Suprapubic skin (tissue), 4 donors: ENCODE data around the gene BPHL. TPM values are rescaled to one million over a fixed set of nuclear protein-coding genes. Genes with fewer than 3 reads are reported as not detected.
A peak's percentile ranks its signal among the peaks of the same experiment; 100 is the strongest.

Experiments
- DNase-seq, 2 donors: peaks; one replicate each; pipeline ENCODE4 v3.0.0-alpha.2; 2019; ENCODE audit warnings: low spot score in 2 of 2
- H3K27ac ChIP-seq: fragments of 200-600 bp; sonication (generic); one replicate; pipeline ENCODE4 v1.5.1; 2019
- H3K27me3 ChIP-seq: fragments of 200-600 bp; sonication (generic); one replicate; pipeline ENCODE4 v1.5.1; 2019
- H3K36me3 ChIP-seq: fragments of 200-600 bp; sonication (generic); one replicate; pipeline ENCODE4 v1.5.1; 2019
- H3K4me1 ChIP-seq: fragments of 200-600 bp; sonication (generic); one replicate; pipeline ENCODE4 v1.5.1; 2019
- H3K4me3 ChIP-seq: fragments of 200-600 bp; sonication (generic); one replicate; pipeline ENCODE4 v1.5.1; 2019; ENCODE audit warnings: mild to moderate bottlenecking
- H3K9me3 ChIP-seq: fragments of 200-600 bp; sonication (generic); one replicate; pipeline ENCODE4 v1.5.1; 2019
- EP300 ChIP-seq: sonication (generic); formaldehyde crosslinking; IDR thresholded peaks from one replicate; pipeline ENCODE4 v1.6.1; 2017; ENCODE audit warnings: antibody characterized with exemption
- POLR2A ChIP-seq, 2 donors: fragments of 450-650 bp; IDR thresholded peaks; one replicate each; pipeline ENCODE4 v1.6.1; 2017; ENCODE audit warnings: antibody characterized with exemption in 2 of 2, mild to moderate bottlenecking in 2 of 2, moderate library complexity in 2 of 2
- POLR2AphosphoS5 ChIP-seq, 3 donors: sonication (generic); formaldehyde crosslinking; IDR thresholded peaks; one replicate each; pipeline ENCODE4 v1.6.1; 2017; ENCODE audit warnings: antibody characterized with exemption in 3 of 3
- WGBS: methylation state at CpG from one replicate; pipeline ENCODE4 v1.1.5; 2018; 5-methylcytosine and 5-hydroxymethylcytosine counted together
- total RNA-seq, 4 donors: library from RNA; depleted of rRNA; stranded (reverse); fragments of >200 nt; gene quantifications; one replicate each; pipeline ENCODE4 v1.1.0, GENCODE V29; 2016
- TF ChIP-seq, protein P1 (sequence below), 2 donors: fragments of 200-600 bp in 1 of 2; fragments of 450-650 bp in 1 of 2; sonication (generic) in 1 of 2; IDR thresholded peaks; one replicate each; pipeline ENCODE4 v1.5.1; 2016 to 2019; ENCODE audit warnings: antibody characterized with exemption in 2 of 2, mild to moderate bottlenecking in 1 of 2, moderate library complexity in 1 of 2

BPHL gene
- 10 to 100 TPM; 16.1 to 24.5 (median 20.3) TPM for total RNA-seq

DNA sequence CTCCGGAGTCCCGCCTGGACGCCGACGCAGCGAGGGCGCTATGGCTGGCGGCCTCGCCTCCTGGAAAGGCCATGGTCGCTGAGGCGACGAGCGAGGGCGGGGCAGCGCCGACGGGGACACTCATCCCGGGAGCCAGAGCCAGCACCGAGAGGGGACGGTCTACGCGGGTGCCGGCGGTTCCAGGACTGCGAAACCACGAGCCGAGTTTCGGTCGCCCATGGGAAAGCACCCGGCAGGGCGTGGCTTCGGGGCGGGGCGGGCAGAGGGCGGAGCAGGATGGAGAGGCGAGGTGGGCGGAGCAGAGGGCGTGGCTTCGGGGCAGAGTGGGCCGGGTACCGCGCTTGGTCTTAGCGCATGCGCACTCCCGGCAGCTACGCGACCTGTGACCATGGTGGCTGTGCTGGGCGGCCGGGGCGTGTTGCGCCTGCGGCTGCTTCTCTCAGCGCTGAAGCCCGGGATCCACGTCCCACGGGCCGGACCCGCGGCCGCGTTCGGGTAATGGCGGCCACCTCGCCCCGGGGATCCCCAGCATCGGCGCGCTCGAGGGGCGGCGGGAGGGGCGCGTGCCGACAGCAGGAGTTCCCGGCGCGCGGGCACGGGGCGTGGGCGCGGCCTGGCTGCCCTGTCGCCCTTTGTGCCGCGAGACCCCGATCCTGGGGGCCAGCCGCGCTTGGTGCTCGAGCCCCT is at the start of gene BPHL:
BPHL (plus strand) TSS at position 359 of the 687 bp plus-strand sequence; CDS start at position 389, 30 bp downstream.
- peak in 1 of 2 donors; percentile 47 for TF ChIP-seq POLR2A (IDR thresholded peaks at IDR 0.05)
- peak in 2 of 3 donors; percentile 59 to 62 for TF ChIP-seq POLR2AphosphoS5 (IDR thresholded peaks at IDR 0.05)
- no peak for TF ChIP-seq EP300
- TF ChIP-seq, protein P1, sequence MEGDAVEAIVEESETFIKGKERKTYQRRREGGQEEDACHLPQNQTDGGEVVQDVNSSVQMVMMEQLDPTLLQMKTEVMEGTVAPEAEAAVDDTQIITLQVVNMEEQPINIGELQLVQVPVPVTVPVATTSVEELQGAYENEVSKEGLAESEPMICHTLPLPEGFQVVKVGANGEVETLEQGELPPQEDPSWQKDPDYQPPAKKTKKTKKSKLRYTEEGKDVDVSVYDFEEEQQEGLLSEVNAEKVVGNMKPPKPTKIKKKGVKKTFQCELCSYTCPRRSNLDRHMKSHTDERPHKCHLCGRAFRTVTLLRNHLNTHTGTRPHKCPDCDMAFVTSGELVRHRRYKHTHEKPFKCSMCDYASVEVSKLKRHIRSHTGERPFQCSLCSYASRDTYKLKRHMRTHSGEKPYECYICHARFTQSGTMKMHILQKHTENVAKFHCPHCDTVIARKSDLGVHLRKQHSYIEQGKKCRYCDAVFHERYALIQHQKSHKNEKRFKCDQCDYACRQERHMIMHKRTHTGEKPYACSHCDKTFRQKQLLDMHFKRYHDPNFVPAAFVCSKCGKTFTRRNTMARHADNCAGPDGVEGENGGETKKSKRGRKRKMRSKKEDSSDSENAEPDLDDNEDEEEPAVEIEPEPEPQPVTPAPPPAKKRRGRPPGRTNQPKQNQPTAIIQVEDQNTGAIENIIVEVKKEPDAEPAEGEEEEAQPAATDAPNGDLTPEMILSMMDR (IDR thresholded peaks at IDR 0.05): no peak
- Histone ChIP-seq H3K36me3 (peaks cover 12% of the 10 kb centered on the region), H3K27me3 (no peaks in the 10 kb centered on the region), H3K9me3 (no peaks in the 10 kb centered on the region), H3K4me1 (peaks cover 21% of the 10 kb centered on the region), H3K27ac (peak within 1 kb of the TSS; percentile 95), H3K4me3 (peak within 1 kb of the TSS; percentile 89)
- 0% methylated on average over 18 of the region's 89 CpGs for WGBS
- peak; percentile 99 for DNase-seq

DNA sequence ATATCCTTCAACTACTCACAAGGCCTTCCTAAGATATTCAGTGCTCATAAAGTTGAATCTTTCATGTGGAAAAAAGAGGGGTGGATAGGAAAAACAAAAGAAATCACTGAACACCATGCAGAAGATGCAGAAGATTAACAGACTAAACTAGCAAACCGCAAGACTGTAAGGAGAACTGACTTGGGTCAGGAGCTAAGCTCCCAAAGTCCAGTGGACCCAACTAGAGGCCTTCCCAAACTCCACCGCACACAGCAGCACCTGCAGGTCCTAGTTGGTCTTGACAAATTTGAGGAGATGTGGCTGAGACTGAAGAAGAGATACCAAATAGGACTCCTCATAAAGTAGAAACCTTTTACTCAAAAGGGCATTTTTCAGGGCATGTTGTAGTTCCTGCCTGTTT is 46.9 kb upstream of the BPHL start:
- Histone ChIP-seq H3K27me3 (no peaks in the 10 kb centered on the region), H3K36me3 (no peaks in the 10 kb centered on the region), H3K27ac (no peak overlapping the region), H3K9me3 (no peaks in the 10 kb centered on the region), H3K4me1 (peaks cover 41% of the 10 kb centered on the region), H3K4me3 (no peak overlapping the region)
- WGBS: 84% methylated on average over 2 of the region's 2 CpGs
- no peak for DNase-seq
- TF ChIP-seq EP300: no peak
- no peak for TF ChIP-seq POLR2A (IDR thresholded peaks at IDR 0.05)
- TF ChIP-seq, protein P1 (IDR thresholded peaks at IDR 0.05): no peak
- TF ChIP-seq POLR2AphosphoS5 (IDR thresholded peaks at IDR 0.05): no peak

DNA sequence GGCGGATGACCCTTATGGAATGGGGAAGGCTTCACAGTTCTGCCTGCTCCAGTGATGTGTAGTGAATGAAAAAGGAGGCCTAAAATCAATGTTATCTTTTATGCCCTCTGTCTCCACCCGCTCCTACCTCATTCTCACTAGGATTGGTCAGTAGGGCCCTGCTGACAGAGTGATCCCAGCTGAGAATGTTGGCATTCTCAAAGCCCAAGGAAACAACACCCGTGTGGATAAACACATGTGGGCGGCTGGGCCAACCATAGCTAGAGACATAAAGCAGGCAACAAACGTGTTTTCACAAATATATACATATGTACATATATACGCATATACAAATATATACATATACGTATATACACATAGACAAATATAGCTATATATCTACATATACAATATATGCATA is 45.7 kb upstream of the BPHL start:
- Histone ChIP-seq H3K27ac (no peak overlapping the region), H3K4me3 (no peak overlapping the region), H3K27me3 (no peaks in the 10 kb centered on the region), H3K36me3 (peaks cover 12% of the 10 kb centered on the region), H3K9me3 (no peaks in the 10 kb centered on the region), H3K4me1 (peaks cover 34% of the 10 kb centered on the region)
- 83% methylated on average over 7 of the region's 7 CpGs for whole genome bisulfite sequencing
- TF ChIP-seq, protein P1 (IDR thresholded peaks at IDR 0.05): no peak
- TF ChIP-seq POLR2A (IDR thresholded peaks at IDR 0.05) (no peak), POLR2AphosphoS5 (IDR thresholded peaks at IDR 0.05) (no peak), EP300 (no peak)
- no peak for DNase-seq

DNA sequence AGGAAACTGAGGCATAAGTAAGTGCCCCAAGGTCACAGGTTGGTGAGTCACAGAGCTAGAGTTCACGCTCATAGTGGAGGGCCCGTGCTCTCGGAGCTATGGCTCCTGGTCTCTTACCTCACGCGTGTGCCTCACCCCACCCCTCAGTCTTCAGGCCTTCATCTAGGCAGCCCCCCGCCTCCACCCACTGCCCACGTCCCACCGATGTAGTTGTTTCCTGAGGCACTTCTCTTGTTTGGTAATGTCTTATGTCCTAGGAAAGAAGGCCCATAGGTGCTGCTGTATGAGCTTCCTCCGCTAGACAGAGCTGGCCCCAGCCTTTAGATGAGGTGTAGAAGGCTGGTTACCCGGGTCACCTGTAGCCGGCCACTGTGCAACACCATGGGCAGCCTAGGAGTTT is 45.1 kb upstream of the BPHL start:
- 79% methylated on average over 11 of the region's 11 CpGs for WGBS
- no peak for TF ChIP-seq POLR2A (IDR thresholded peaks at IDR 0.05)
- TF ChIP-seq, protein P1 (IDR thresholded peaks at IDR 0.05): no peak
- TF ChIP-seq POLR2AphosphoS5 (IDR thresholded peaks at IDR 0.05): no peak
- TF ChIP-seq EP300: no peak
- Histone ChIP-seq H3K4me3 (no peak overlapping the region), H3K27me3 (no peaks in the 10 kb centered on the region), H3K4me1 (peaks cover 32% of the 10 kb centered on the region), H3K36me3 (peaks cover 18% of the 10 kb centered on the region), H3K9me3 (no peaks in the 10 kb centered on the region), H3K27ac (no peak overlapping the region)
- DNase-seq: no peak

DNA sequence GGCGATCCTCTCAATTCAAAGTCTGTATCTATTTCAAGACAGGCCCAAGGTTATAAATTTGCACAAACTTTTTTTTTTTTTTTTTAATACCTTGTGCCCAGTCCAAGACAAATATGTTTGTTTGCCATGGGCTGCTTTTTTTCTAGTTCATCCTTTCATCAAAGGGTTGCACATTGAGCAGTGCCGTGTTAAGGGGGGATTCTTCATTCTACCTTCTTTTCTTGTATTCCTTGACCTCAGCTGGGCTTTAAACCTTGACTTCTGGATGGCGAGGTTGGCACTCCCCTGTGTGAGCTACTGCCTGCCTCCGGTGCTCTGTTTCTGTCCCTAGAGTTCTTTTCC is 42.8 kb upstream of the BPHL start:
- DNase-seq: no peak
- TF ChIP-seq EP300 (no peak), POLR2A (IDR thresholded peaks at IDR 0.05) (no peak), POLR2AphosphoS5 (IDR thresholded peaks at IDR 0.05) (no peak)
- TF ChIP-seq, protein P1 (IDR thresholded peaks at IDR 0.05): no peak
- H3K36me3 ChIP-seq: peaks cover 41% of the 10 kb centered on the region
- no peaks in the 10 kb centered on the region for H3K9me3 ChIP-seq
- 56% methylated on average over 4 of the region's 4 CpGs for WGBS
- H3K27me3 ChIP-seq: no peaks in the 10 kb centered on the region
- peaks cover 16% of the 10 kb centered on the region for H3K4me1 ChIP-seq
- no peak overlapping the region for H3K4me3 ChIP-seq
- no peak overlapping the region for H3K27ac ChIP-seq
